WTC11 (cell line): ENCODE measurements around the gene NCKAP5L.

Source experiments
- CBFB ChIP-seq: sonication (generic); formaldehyde crosslinking; IDR thresholded peaks from 2 replicates; pipeline ENCODE4 v1.8.1; 2022; ENCODE audit warnings: mild to moderate bottlenecking, low read depth, missing genetic modification reagents
- CTCF ChIP-seq: fragments of 200-600 bp; IDR thresholded peaks from 2 replicates; pipeline ENCODE4 v1.8.0; 2022; ENCODE audit warnings: antibody characterized with exemption
- ELF4 ChIP-seq: sonication (generic); formaldehyde crosslinking; IDR thresholded peaks from 2 replicates; pipeline ENCODE4 v1.8.1; 2022; ENCODE audit warnings: low read depth, mild to moderate bottlenecking, moderate library complexity, missing genetic modification reagents
- FOXP1 ChIP-seq: sonication (generic); formaldehyde crosslinking; IDR thresholded peaks from 2 replicates; pipeline ENCODE4 v1.8.0; 2022; ENCODE audit warnings: missing genetic modification reagents, mild to moderate bottlenecking, moderate library complexity, borderline replicate concordance
- MAX ChIP-seq: sonication (generic); formaldehyde crosslinking; IDR thresholded peaks from 2 replicates; pipeline ENCODE4 v1.8.0; 2022; ENCODE audit warnings: mild to moderate bottlenecking, missing genetic modification reagents
- SMAD3 ChIP-seq: sonication (generic); formaldehyde crosslinking; IDR thresholded peaks from 2 replicates; pipeline ENCODE4 v1.8.0; 2022; ENCODE audit warnings: missing genetic modification reagents, mild to moderate bottlenecking, borderline replicate concordance
- SP1 ChIP-seq: sonication (generic); formaldehyde crosslinking; conservative IDR thresholded peaks from 2 replicates; pipeline ENCODE4 v1.8.1; 2022; ENCODE audit warnings: missing genetic modification reagents
- TP53 ChIP-seq: sonication (generic); formaldehyde crosslinking; IDR thresholded peaks from 2 replicates; pipeline ENCODE4 v1.8.1; 2023; ENCODE audit warnings: mild to moderate bottlenecking, missing genetic modification reagents

GRCh38 chr12:49766115-49766455 is 62.1 kb downstream of the NCKAP5L start:
- TF ChIP-seq FOXP1 (CRISPR knock-in tag), result no peak
- no peak for TF ChIP-seq CTCF
- no peak for TF ChIP-seq SP1 (CRISPR knock-in tag)
- no peak for TF ChIP-seq SMAD3 (CRISPR knock-in tag)
- TF ChIP-seq ELF4 (CRISPR knock-in tag), result no peak
- no peak for TF ChIP-seq TP53
- TF ChIP-seq MAX, result no peak
- TF ChIP-seq CBFB, result no peak
